NK-92 treated with Interleukin-12 subunit alpha and Interleukin-12 subunit beta, amount 100 ng/mL, for 24 hours (cell line): ENCODE measurements around the gene SEMA5A.

Source experiments
- DNase-seq: peaks from one replicate; lab custom pipeline; 2025; lab: John Stamatoyannopoulos, UW

The SEMA5A gene

GRCh38 chr5:9112520-9113291 is 433.2 kb downstream of the SEMA5A start:
- no peak for DNase-seq

- no peak for DNase-seq
Measured at GRCh38 chr5:9108162-9108561, 437.7 kb downstream of the SEMA5A start.

GRCh38 chr5:9105851-9106250 is 440.0 kb downstream of the SEMA5A start:
- no peak for DNase-seq

- DNase-seq = no peak
Measured at GRCh38 chr5:9104571-9105339, 441.1 kb downstream of the SEMA5A start.

- no peak for DNase-seq
Measured at GRCh38 chr5:9103290-9103689, 442.6 kb downstream of the SEMA5A start.

- no peak for DNase-seq
Measured at GRCh38 chr5:9099689-9100088, 446.2 kb downstream of the SEMA5A start.

- DNase-seq = no peak
Measured at GRCh38 chr5:9098990-9099389, 446.9 kb downstream of the SEMA5A start.

- DNase-seq = no peak
Measured at GRCh38 chr5:9094582-9094981, 451.3 kb downstream of the SEMA5A start.

GRCh38 chr5:9091896-9092662 is 453.8 kb downstream of the SEMA5A start:
- no peak for DNase-seq

GRCh38 chr5:9090381-9091026 is 455.4 kb downstream of the SEMA5A start:
- DNase-seq = no peak

GRCh38 chr5:9089893-9090292 is 456.0 kb downstream of the SEMA5A start:
- DNase-seq = no peak

- DNase-seq = no peak
Measured at GRCh38 chr5:9082996-9083395, 462.9 kb downstream of the SEMA5A start.

- no peak for DNase-seq
Measured at GRCh38 chr5:9072701-9073100, 473.2 kb downstream of the SEMA5A start.

GRCh38 chr5:9071524-9071923 is 474.4 kb downstream of the SEMA5A start:
- DNase-seq = no peak

GRCh38 chr5:9071074-9071473 is 474.8 kb downstream of the SEMA5A start:
- DNase-seq = no peak

- DNase-seq = no peak
Measured at GRCh38 chr5:9069650-9070049, 476.2 kb downstream of the SEMA5A start.

GRCh38 chr5:9067154-9067553 is 478.7 kb downstream of the SEMA5A start:
- no peak for DNase-seq

GRCh38 chr5:9066349-9066748 is 479.5 kb downstream of the SEMA5A start:
- no peak for DNase-seq

- DNase-seq = no peak
Measured at GRCh38 chr5:9063615-9064245, 482.1 kb downstream of the SEMA5A start.

- no peak for DNase-seq
Measured at GRCh38 chr5:9062873-9063272, 483.0 kb downstream of the SEMA5A start.

- DNase-seq = no peak
Measured at GRCh38 chr5:9059920-9060691, 485.8 kb downstream of the SEMA5A start.
